ENCODE measurements around the gene MTMR6. TPM values are rescaled to one million over a fixed set of nuclear protein-coding genes. Genes with fewer than 3 reads are reported as not detected.
A peak's percentile ranks its signal among the peaks of the same experiment; 100 is the strongest.

The MTMR6 gene
- total and polyA plus RNA-seq, 4 donors: 16.3 to 41.4 (median 19.9) TPM

GRCh38 chr13:25210842-25211569, 76.3 kb downstream of the MTMR6 start:
- WGBS (ENCODE audit: insufficient coverage): 68% methylated on average over 7 of the region's 13 CpGs
- DNase-seq (ENCODE audit: low read depth in 4 of 6, low spot score in 6 of 6): no peak
- Histone ChIP-seq H3K4me3 (ENCODE audit: low read depth, low read length) (no peak overlapping the region), H3K27me3 (ENCODE audit: control insufficient read depth, insufficient read depth, low read length) (no peaks in the 10 kb centered on the region), H3K9me3 (ENCODE audit: control insufficient read depth, insufficient read depth, low read length) (no peaks in the 10 kb centered on the region), H3K4me1 (ENCODE audit: control insufficient read depth, insufficient read depth, low read length) (no peaks in the 10 kb centered on the region), H3K36me3 (ENCODE audit: control insufficient read depth, insufficient read depth, low read length) (no peaks in the 10 kb centered on the region), H3K27ac (ENCODE audit: low read depth, low read length) (no peak overlapping the region)

DNA sequence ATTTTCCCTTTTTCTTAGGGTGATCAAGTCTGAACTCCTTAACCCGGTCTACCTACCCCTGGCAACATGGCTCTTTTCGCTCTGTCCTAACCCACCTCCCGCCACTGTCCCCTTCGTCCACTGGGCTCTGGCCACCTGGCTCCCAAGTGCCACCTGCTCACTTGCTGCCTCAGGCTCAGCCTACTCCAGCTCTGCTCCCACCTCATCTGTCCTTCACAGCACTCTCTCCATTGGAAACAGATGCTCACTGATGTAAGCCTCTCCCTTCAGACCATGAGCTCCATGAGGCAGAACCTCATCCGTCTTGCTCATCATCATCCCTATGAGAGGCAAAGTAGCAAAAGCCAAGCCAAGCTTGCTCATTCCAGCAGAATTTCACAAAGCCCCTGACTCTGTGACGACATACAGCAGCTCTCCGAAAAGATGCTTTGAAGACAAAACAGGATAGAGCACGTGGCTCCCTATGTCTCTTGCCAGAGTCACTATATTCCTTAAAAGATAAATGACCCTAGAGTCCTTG, 79.9 kb downstream of the MTMR6 start:
- DNase-seq (ENCODE audit: low read depth in 4 of 6, low spot score in 6 of 6): peak in 1 of 6 donors; percentile 74
- 90% methylated on average over 7 of the region's 8 CpGs for WGBS (ENCODE audit: insufficient coverage)
- H3K27me3 ChIP-seq (ENCODE audit: control insufficient read depth, insufficient read depth, low read length): no peaks in the 10 kb centered on the region
- peaks cover 5% of the 10 kb centered on the region for H3K4me1 ChIP-seq (ENCODE audit: control insufficient read depth, insufficient read depth, low read length)
- no peaks in the 10 kb centered on the region for H3K36me3 ChIP-seq (ENCODE audit: control insufficient read depth, insufficient read depth, low read length)
- no peak overlapping the region for H3K4me3 ChIP-seq (ENCODE audit: low read depth, low read length)
- no peak overlapping the region for H3K27ac ChIP-seq (ENCODE audit: low read depth, low read length)
- H3K9me3 ChIP-seq (ENCODE audit: control insufficient read depth, insufficient read depth, low read length): no peaks in the 10 kb centered on the region

DNA sequence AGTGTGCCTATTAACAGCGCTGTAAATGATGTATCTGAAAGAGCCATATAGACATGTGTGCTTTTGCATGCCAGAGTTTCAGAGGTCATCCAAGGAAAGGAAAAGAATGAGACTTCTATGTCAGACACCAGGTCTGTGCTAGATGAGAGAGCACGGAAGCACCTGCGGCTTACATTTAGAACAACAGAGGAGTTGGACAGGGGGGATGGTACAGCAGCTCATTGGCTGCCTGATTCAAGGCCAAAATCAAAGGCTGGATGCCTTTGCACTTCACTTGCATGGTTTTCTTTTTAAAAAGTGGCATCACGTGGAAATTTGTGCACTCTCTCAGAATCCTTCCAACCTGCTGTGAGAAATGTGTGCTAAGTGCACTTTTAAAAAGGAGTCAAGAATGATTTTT, 82.4 kb downstream of the MTMR6 start:
- no peaks in the 10 kb centered on the region for H3K36me3 ChIP-seq (ENCODE audit: control insufficient read depth, insufficient read depth, low read length)
- H3K4me3 ChIP-seq (ENCODE audit: low read depth, low read length): no peak overlapping the region
- H3K27ac ChIP-seq (ENCODE audit: low read depth, low read length): no peak overlapping the region
- peaks cover 5% of the 10 kb centered on the region for H3K4me1 ChIP-seq (ENCODE audit: control insufficient read depth, insufficient read depth, low read length)
- DNase-seq (ENCODE audit: low read depth in 4 of 6, low spot score in 6 of 6): no peak
- 94% methylated on average over 4 of the region's 4 CpGs for WGBS (ENCODE audit: insufficient coverage)
- no peaks in the 10 kb centered on the region for H3K27me3 ChIP-seq (ENCODE audit: control insufficient read depth, insufficient read depth, low read length)
- H3K9me3 ChIP-seq (ENCODE audit: control insufficient read depth, insufficient read depth, low read length): peaks cover 2% of the 10 kb centered on the region

DNA sequence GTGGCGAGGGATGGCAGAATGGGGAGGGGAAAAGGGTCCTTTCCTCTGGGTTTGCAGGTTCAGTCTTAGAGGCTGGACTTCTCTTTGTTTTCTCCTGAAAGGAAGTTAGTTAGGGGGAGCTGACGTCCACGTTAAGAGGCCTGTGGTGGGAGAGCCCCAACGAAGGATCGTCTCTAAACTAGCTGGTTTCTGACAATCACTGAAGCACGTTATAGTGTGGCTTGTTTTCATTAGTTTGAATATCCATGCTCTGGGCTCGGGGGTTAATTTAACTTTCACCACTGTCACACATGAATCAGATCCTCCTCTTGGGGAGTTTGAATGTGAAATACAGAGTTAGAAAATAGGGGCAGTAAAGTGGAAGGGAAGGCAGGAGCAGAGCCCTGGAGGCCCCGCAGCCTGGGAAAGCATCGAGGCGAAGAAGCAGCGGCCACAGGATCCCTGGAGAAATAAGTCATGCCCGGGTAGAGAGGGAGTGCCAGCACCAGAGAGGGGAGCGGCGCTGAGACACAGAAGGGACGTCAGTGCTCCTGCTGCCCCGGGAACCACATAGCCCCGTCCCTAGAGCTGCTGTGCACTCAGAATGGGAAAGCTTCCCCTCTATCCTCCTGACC, 84.1 kb downstream of the MTMR6 start:
- Histone ChIP-seq H3K4me3 (ENCODE audit: low read depth, low read length) (no peak overlapping the region), H3K27me3 (ENCODE audit: control insufficient read depth, insufficient read depth, low read length) (no peaks in the 10 kb centered on the region), H3K27ac (ENCODE audit: low read depth, low read length) (no peak overlapping the region), H3K9me3 (ENCODE audit: control insufficient read depth, insufficient read depth, low read length) (peaks cover 2% of the 10 kb centered on the region), H3K4me1 (ENCODE audit: control insufficient read depth, insufficient read depth, low read length) (peaks cover 5% of the 10 kb centered on the region), H3K36me3 (ENCODE audit: control insufficient read depth, insufficient read depth, low read length) (no peaks in the 10 kb centered on the region)
- peak in 1 of 6 donors; percentile 51 for DNase-seq (ENCODE audit: low read depth in 4 of 6, low spot score in 6 of 6)
- 33% methylated on average over 13 of the region's 17 CpGs for WGBS (ENCODE audit: insufficient coverage)

GRCh38 chr13:25200783-25201182, 86.5 kb downstream of the MTMR6 start:
- Histone ChIP-seq H3K27ac (ENCODE audit: low read depth, low read length) (no peak overlapping the region), H3K4me3 (ENCODE audit: low read depth, low read length) (no peak overlapping the region), H3K4me1 (ENCODE audit: control insufficient read depth, insufficient read depth, low read length) (peaks cover 5% of the 10 kb centered on the region), H3K9me3 (ENCODE audit: control insufficient read depth, insufficient read depth, low read length) (peaks cover 2% of the 10 kb centered on the region), H3K27me3 (ENCODE audit: control insufficient read depth, insufficient read depth, low read length) (no peaks in the 10 kb centered on the region), H3K36me3 (ENCODE audit: control insufficient read depth, insufficient read depth, low read length) (no peaks in the 10 kb centered on the region)
- no peak for DNase-seq (ENCODE audit: low read depth in 4 of 6, low spot score in 6 of 6)
- WGBS (ENCODE audit: insufficient coverage): no CpG with 5 or more reads among the region's 4 CpGs

- Histone ChIP-seq H3K4me3 (ENCODE audit: low read depth, low read length) (no peak overlapping the region), H3K4me1 (ENCODE audit: control insufficient read depth, insufficient read depth, low read length) (peaks cover 5% of the 10 kb centered on the region), H3K36me3 (ENCODE audit: control insufficient read depth, insufficient read depth, low read length) (no peaks in the 10 kb centered on the region), H3K9me3 (ENCODE audit: control insufficient read depth, insufficient read depth, low read length) (peaks cover 2% of the 10 kb centered on the region), H3K27ac (ENCODE audit: low read depth, low read length) (no peak overlapping the region), H3K27me3 (ENCODE audit: control insufficient read depth, insufficient read depth, low read length) (no peaks in the 10 kb centered on the region)
- WGBS (ENCODE audit: insufficient coverage): 86% methylated on average over 5 of the region's 5 CpGs
- no peak for DNase-seq (ENCODE audit: low read depth in 4 of 6, low spot score in 6 of 6)
These were observed 88.6 kb downstream of the MTMR6 start for GRCh38 chr13:25198647-25199046.

DNA sequence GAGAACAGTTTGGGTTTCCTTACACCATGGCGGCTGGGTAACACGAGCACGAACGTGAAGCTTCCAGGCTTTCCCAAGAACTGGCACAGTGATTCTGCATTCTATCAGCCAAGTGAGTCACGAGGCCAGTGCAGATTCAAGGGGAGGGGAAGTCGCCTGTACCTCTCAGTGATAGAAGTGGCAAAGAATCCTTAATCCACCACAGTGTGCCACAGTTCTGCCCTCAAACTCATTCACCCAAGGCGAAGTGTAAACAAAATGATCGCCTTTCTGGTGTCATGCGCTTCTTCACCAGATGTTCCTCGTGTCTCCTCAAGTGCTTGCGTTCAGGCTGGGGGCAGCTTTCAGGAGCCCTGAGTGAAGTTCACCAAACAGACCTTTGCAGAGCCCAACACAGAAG, 90.3 kb downstream of the MTMR6 start:
- Histone ChIP-seq H3K27ac (ENCODE audit: low read depth, low read length) (no peak overlapping the region), H3K9me3 (ENCODE audit: control insufficient read depth, insufficient read depth, low read length) (peaks cover 2% of the 10 kb centered on the region), H3K36me3 (ENCODE audit: control insufficient read depth, insufficient read depth, low read length) (no peaks in the 10 kb centered on the region), H3K4me3 (ENCODE audit: low read depth, low read length) (no peak overlapping the region), H3K27me3 (ENCODE audit: control insufficient read depth, insufficient read depth, low read length) (no peaks in the 10 kb centered on the region), H3K4me1 (ENCODE audit: control insufficient read depth, insufficient read depth, low read length) (peaks cover 4% of the 10 kb centered on the region)
- DNase-seq (ENCODE audit: low read depth in 4 of 6, low spot score in 6 of 6): no peak
- WGBS (ENCODE audit: insufficient coverage): 96% methylated on average over 11 of the region's 11 CpGs

Other genes starting within 250 kb of the MTMR6 start
- gene PABPC3, start 191.4 kb downstream of the MTMR6 start, total RNA-seq: under 1 TPM; 0.28 to 0.50 TPM
- 1 to 10 TPM in 1 of 2 donors, under 1 TPM in 1; 0.99 to 1.3 TPM for gene PABPC3, start 191.4 kb downstream of the MTMR6 start, polyA plus RNA-seq (ENCODE audit: insufficient read length in 2 of 2)
- 10 to 100 TPM; 21.0 to 81.6 TPM for gene AMER2, start 115.2 kb downstream of the MTMR6 start, total RNA-seq
- gene AMER2, start 115.2 kb downstream of the MTMR6 start, polyA plus RNA-seq (ENCODE audit: insufficient read length in 2 of 2): 10 to 100 TPM; 31.0 to 40.1 TPM
- 10 to 100 TPM; 52.3 to 89.5 TPM for gene NUP58, start 14.1 kb upstream of the MTMR6 start, total RNA-seq
- gene NUP58, start 14.1 kb upstream of the MTMR6 start, polyA plus RNA-seq (ENCODE audit: insufficient read length in 2 of 2): 10 to 100 TPM; 37.6 to 39.9 TPM
- 10 to 100 TPM; 14.9 to 59.0 TPM for gene ATP8A2, start 84.5 kb upstream of the MTMR6 start, total RNA-seq
- 10 to 100 TPM; 26.4 to 29.6 TPM for gene ATP8A2, start 84.5 kb upstream of the MTMR6 start, polyA plus RNA-seq (ENCODE audit: insufficient read length in 2 of 2)